ENCODE results near the gene PRND. TPM values are rescaled to one million over a fixed set of nuclear protein-coding genes. Genes with fewer than 3 reads are reported as not detected.

The PRND gene
- total and polyA plus RNA-seq, 4 donors, result 0.22 to 12.1 TPM; not detected in 2

DNA sequence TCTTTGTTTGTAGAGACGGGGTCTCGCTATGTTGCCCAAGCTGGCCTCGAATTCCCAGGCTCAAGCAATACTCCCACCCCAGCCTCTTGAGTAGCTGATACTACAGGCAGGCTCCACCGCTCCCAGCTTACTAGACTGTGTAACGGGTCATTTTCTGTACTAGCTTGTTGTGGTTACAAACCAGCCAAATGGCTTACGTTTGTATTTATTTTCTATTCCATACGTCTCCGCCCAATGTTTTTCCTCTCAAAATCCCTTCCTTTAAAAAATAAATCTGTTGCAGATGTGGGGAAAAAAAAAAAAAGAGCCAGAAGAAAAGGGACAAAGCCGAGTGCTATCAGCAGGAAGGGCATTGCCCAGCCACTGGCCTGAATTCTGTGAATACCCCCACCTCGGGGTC lies 41.6 kb downstream of the PRND start:
- peaks cover 0 to 12% (median 8%) of the 10 kb centered on the region in 3 donors for H3K27me3 ChIP-seq (ENCODE audit: control insufficient read depth in 3 of 3, insufficient read depth in 3 of 3, low read length in 2 of 3)
- H3K36me3 ChIP-seq (ENCODE audit: control insufficient read depth in 4 of 4, insufficient read depth in 4 of 4, low read length in 4 of 4), result no peaks in the 10 kb centered on the region
- TF ChIP-seq, protein P1, sequence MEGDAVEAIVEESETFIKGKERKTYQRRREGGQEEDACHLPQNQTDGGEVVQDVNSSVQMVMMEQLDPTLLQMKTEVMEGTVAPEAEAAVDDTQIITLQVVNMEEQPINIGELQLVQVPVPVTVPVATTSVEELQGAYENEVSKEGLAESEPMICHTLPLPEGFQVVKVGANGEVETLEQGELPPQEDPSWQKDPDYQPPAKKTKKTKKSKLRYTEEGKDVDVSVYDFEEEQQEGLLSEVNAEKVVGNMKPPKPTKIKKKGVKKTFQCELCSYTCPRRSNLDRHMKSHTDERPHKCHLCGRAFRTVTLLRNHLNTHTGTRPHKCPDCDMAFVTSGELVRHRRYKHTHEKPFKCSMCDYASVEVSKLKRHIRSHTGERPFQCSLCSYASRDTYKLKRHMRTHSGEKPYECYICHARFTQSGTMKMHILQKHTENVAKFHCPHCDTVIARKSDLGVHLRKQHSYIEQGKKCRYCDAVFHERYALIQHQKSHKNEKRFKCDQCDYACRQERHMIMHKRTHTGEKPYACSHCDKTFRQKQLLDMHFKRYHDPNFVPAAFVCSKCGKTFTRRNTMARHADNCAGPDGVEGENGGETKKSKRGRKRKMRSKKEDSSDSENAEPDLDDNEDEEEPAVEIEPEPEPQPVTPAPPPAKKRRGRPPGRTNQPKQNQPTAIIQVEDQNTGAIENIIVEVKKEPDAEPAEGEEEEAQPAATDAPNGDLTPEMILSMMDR (IDR thresholded peaks at IDR 0.05; ENCODE audit: control extremely low read depth, extremely low read depth), result no peak
- whole genome bisulfite sequencing, 2 donors, result 84 to 90% methylated on average over 10 of the region's 10 CpGs
- H3K27ac ChIP-seq (ENCODE audit: low read depth in 1 of 2, low read length in 1 of 2), result no peak overlapping the region
- no peak overlapping the region for H3K4me3 ChIP-seq
- DNase-seq (no peak), ATAC-seq (ENCODE audit: insufficient read depth, low FRiP score) (no peak)
- peaks cover 0 to 2% (median 0%) of the 10 kb centered on the region in 4 donors for H3K9me3 ChIP-seq (ENCODE audit: control insufficient read depth in 4 of 4, insufficient read depth in 3 of 4, low read length in 3 of 4)
- peaks cover 0 to 6% (median 0%) of the 10 kb centered on the region in 5 donors for H3K4me1 ChIP-seq (ENCODE audit: control insufficient read depth in 5 of 5, insufficient read depth in 5 of 5, low read length in 5 of 5)
- no peak overlapping the region for H3K9ac ChIP-seq (ENCODE audit: insufficient read depth in 1 of 2, low read length in 2 of 2)

DNA sequence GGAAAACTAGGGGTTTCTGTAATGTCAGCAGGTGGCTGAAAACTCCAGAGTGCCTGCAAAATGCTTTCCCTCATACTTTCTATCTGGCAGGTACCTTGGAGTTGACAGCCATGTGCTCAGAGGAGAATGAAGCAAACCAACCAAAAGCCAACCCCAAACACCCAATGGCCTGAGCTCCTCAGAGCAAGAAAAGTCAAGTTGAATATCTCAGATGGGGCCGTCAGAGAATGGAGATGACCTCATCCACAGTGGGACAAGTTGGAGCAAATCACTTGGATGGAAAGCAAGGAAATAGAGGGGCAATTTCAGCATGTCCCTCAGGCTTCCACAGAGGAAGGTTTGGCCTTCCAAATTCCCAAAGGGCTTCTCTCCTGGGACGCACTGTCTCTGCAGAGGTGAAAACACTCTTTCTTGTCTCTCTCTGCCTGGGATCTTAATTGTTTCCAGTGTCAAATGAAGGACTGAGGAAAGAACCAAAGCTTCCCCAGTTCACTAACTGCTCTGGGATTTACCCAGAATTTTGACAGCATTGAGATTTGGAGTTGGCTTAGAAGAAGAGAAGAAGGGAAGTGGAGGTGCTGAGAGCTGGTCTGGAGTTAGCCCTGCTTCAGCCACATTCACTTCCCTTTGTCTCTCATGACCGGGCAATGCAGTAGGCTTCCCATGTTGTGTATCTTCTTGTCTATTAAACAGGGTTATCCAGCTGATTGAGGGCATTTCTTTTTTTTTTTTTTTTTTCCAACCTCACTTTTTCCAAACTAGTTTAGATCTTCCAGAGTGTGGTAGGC lies 42.2 kb downstream of the PRND start:
- H3K36me3 ChIP-seq (ENCODE audit: control insufficient read depth in 4 of 4, insufficient read depth in 4 of 4, low read length in 4 of 4), result no peaks in the 10 kb centered on the region
- peaks cover 0 to 2% (median 0%) of the 10 kb centered on the region in 4 donors for H3K9me3 ChIP-seq (ENCODE audit: control insufficient read depth in 4 of 4, insufficient read depth in 3 of 4, low read length in 3 of 4)
- H3K4me1 ChIP-seq (ENCODE audit: control insufficient read depth in 5 of 5, insufficient read depth in 5 of 5, low read length in 5 of 5), result peaks cover 0 to 6% (median 0%) of the 10 kb centered on the region in 5 donors
- no peak overlapping the region for H3K4me3 ChIP-seq
- DNase-seq (no peak), ATAC-seq (ENCODE audit: insufficient read depth, low FRiP score) (no peak)
- H3K27me3 ChIP-seq (ENCODE audit: control insufficient read depth in 3 of 3, insufficient read depth in 3 of 3, low read length in 2 of 3), result peaks cover 0 to 12% (median 8%) of the 10 kb centered on the region in 3 donors
- H3K9ac ChIP-seq (ENCODE audit: insufficient read depth in 1 of 2, low read length in 2 of 2), result no peak overlapping the region
- TF ChIP-seq, protein P1 (IDR thresholded peaks at IDR 0.05; ENCODE audit: control extremely low read depth, extremely low read depth), result no peak
- H3K27ac ChIP-seq (ENCODE audit: low read depth in 1 of 2, low read length in 1 of 2), result no peak overlapping the region
- 72 to 78% methylated on average over 3 of the region's 3 CpGs for WGBS, 2 donors

DNA sequence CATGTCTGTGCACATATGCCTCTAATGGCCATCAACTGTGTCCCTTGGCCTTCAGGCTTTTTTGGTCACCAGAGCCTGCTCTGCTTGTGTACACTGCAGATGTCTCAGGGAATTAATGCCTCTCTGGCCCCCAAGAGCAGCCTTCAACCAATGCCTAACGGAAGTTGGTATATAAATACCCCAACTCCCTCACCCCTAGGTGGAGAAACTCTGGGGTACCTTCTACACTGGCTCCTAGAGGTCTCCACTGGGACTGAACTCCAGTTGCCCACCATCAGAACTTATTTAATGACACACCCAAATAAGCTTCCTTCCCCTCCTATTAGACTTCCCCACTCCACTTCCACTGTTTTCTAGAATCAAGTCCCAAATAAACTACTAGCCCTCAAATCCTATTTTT lies 43.1 kb downstream of the PRND start:
- H3K9ac ChIP-seq (ENCODE audit: insufficient read depth in 1 of 2, low read length in 2 of 2), result no peak overlapping the region
- 2 to 50% methylated on average over 1 of the region's 1 CpG for WGBS, 2 donors
- peaks cover 0 to 2% (median 0%) of the 10 kb centered on the region in 4 donors for H3K9me3 ChIP-seq (ENCODE audit: control insufficient read depth in 4 of 4, insufficient read depth in 3 of 4, low read length in 3 of 4)
- no peak for DNase-seq
- peaks cover 0 to 6% (median 0%) of the 10 kb centered on the region in 5 donors for H3K4me1 ChIP-seq (ENCODE audit: control insufficient read depth in 5 of 5, insufficient read depth in 5 of 5, low read length in 5 of 5)
- TF ChIP-seq, protein P1 (IDR thresholded peaks at IDR 0.05; ENCODE audit: control extremely low read depth, extremely low read depth), result no peak
- no peak overlapping the region for H3K27ac ChIP-seq (ENCODE audit: low read depth in 1 of 2, low read length in 1 of 2)
- H3K27me3 ChIP-seq (ENCODE audit: control insufficient read depth in 3 of 3, insufficient read depth in 3 of 3, low read length in 2 of 3), result peaks cover 0 to 12% (median 8%) of the 10 kb centered on the region in 3 donors
- no peak for ATAC-seq (ENCODE audit: insufficient read depth, low FRiP score)
- H3K36me3 ChIP-seq (ENCODE audit: control insufficient read depth in 4 of 4, insufficient read depth in 4 of 4, low read length in 4 of 4), result no peaks in the 10 kb centered on the region
- H3K4me3 ChIP-seq, result no peak overlapping the region
